Measurements from ENCODE around the gene SLC25A12.
"Not testable (repeated sequence)": the region's sequence is repeated elsewhere in the genome, so short reads cannot be mapped to it uniquely, and the experiment has no call there.

SLC25A12 gene, protein sequence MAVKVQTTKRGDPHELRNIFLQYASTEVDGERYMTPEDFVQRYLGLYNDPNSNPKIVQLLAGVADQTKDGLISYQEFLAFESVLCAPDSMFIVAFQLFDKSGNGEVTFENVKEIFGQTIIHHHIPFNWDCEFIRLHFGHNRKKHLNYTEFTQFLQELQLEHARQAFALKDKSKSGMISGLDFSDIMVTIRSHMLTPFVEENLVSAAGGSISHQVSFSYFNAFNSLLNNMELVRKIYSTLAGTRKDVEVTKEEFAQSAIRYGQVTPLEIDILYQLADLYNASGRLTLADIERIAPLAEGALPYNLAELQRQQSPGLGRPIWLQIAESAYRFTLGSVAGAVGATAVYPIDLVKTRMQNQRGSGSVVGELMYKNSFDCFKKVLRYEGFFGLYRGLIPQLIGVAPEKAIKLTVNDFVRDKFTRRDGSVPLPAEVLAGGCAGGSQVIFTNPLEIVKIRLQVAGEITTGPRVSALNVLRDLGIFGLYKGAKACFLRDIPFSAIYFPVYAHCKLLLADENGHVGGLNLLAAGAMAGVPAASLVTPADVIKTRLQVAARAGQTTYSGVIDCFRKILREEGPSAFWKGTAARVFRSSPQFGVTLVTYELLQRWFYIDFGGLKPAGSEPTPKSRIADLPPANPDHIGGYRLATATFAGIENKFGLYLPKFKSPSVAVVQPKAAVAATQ

DNA sequence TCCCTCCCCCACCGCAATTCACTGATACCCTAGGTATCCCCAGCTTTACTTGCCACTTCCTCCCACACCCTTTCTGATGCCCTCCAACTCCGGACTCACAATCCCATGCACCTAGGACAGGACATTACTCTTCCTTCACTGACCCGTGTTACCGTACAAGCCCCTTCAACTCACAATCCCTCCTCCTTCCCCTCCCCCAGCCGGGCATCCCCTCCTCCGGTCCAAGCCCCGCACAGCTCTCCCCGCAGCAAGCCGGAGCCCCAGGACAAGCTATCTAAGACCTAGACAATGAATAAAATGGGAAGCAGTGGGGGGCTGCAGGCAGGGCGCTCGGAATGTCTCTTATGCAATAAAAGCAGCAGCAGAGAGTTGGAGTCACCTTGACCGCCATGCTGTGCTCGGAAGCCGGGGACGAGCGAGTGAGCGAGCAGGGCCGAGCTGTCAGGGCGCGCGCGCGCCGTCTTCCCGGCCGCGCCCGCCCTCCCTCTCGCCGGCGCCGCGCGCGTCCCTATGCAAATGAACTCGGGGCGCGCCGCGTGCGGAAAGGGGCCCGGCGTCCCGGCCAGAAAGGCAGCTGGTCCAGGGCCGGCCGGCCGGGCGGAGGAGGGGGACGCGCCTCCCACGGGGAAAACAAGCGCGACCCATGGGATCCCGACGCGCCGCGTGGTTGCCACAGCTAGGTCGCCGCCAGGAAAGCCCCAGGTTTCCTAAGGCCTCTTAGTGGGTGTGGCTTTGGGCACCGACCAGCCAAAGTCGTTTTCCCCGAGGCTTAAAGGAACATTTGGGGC lies at the start of gene SLC25A12:
TSS of gene SLC25A12 (minus strand) at position 421 of the 788 bp plus-strand sequence. CDS start at position 391, 30 bp downstream.
- no peak for FAIRE-seq

DNA sequence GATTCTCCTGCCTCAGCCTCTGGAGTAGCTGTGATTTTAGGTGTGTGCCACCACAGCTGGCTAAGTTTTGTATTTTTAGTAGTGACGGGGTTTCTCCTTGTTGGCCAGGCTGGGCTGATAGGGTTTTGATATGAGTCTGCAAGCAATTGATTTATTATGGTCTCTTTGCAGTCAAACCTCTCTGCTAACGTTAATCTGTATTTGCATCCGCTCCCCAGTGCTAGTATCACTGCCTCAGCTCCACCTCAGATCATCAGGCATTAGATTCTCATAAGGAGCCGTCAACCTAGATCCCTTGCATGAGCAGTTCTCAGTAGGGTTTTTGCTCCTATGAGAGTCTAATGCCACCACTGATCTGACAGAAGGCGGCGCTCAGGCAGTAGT lies 47.3 kb upstream of the SLC25A12 start:
- FAIRE-seq, result no peak

DNA sequence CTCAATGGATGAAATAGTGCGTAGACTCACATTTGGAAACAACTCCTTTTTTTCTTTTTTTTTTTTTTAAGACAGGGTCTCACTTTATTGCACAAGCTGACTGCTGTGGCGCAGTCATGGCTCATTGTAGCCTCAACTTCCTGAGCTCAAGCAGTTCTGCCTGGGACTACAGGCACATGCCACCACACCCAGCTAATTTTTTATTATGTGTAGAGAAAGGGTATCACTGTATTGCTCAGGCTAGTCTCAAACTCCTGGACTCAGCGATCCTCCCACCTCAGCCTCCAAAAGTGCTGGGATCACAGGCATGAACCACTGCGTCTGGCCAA lies 45.7 kb upstream of the SLC25A12 start:
- FAIRE-seq, result no peak

DNA sequence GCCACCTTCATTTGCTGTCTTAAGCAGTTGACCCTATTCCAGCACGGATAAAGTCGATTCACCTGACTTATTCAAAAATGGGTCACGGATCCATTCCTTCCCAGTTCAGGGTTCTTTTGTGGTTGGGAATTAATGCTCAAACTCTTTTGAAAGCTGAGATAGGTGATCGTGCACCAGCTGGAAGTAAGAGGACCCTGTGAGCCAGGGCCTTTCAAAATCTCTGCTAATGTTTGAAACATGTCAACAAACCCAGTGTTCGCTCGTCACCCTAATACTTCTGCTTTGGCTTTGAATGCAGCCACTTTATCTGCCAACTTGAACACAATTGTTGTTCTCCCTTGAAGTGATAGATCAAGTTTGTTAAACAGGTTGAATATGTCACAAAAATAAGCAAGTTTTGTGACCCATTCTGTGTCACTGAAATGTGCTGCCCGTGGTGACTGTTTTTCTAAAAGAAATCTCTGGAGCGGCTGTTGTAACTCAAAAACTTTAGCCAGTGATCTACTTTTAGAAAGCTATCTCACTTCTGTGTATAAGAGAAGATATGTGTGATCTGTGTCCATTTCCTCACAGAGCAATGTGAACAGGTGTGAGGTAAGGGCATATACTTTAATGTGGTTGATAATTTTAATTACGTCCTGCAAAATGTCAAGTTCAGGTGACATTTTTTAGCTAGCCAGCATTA lies 45.2 kb upstream of the SLC25A12 start:
- no peak for FAIRE-seq

DNA sequence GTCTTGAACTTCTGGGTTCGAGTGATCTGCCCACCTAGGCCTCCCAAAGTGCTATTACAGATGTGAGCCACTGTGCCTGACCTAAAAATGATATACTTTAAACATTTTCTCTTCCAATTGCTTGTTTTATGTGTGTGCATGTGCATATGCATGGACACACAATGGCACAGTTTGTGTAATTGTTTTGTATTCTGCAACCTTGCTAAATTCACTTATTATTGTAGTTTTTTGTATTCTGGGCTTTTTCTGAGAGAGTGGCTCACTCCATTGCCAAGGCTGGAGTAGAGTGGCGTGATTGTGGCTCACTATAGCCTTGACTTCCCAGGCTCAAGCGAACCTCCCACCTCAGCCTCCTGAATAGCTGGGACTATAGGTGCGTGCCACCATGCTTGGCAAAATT lies 36.3 kb upstream of the SLC25A12 start:
- no peak for FAIRE-seq

DNA sequence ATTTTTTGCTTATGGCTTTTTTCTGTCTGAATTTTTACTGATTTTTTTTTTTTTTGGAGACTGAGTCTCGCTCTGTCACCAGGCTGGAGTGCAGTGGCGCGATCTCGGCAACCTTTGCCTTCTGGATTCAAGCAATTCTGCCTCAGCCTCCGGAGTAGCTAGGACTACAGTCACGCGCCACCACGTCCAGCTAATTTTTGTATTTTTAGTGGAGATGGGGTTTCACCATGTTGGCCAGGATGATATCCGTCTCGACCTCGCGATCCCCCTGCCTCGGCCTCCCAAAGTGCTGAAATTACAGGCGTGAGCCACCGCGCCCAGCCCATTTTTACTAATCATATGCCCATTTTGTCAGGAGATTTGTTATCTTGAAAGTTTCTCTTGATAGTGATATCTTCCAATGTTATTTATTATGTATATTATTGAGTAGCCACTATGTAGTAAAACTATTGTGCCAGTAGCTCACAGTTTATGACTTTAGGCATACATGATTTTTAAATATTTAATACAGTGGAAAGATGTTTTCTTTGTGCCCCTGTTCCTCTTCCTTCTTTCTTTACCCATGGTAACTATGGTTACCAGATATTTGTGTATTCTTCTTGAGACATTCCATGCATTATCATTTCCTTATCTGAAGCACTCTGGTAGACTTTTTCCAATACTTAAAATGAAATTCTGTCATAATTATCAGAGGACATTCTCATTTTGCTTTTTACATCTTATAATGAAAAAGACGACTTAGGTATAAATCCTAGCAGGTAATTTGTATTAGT lies 30.3 kb upstream of the SLC25A12 start:
- no peak for FAIRE-seq

DNA sequence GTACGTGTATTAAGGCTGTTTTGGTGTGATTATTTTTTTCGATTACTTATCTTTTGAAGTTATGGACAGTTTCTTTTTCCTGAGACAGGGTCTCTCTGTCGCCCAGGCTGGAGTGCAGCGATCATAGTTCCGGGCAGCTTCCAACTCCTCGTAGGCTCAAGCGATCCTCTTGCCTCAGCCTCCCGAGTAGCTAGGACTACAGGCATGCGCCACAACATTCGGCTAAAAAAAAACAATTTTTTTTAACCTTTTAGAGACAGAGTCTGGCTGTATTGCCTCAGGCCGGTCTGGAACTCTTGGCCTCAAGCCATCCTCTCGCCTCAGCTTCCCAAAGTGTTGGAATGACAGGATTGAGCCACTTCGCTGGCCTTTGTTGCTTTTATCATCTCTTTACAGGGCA lies 29.2 kb upstream of the SLC25A12 start:
- no peak for FAIRE-seq

DNA sequence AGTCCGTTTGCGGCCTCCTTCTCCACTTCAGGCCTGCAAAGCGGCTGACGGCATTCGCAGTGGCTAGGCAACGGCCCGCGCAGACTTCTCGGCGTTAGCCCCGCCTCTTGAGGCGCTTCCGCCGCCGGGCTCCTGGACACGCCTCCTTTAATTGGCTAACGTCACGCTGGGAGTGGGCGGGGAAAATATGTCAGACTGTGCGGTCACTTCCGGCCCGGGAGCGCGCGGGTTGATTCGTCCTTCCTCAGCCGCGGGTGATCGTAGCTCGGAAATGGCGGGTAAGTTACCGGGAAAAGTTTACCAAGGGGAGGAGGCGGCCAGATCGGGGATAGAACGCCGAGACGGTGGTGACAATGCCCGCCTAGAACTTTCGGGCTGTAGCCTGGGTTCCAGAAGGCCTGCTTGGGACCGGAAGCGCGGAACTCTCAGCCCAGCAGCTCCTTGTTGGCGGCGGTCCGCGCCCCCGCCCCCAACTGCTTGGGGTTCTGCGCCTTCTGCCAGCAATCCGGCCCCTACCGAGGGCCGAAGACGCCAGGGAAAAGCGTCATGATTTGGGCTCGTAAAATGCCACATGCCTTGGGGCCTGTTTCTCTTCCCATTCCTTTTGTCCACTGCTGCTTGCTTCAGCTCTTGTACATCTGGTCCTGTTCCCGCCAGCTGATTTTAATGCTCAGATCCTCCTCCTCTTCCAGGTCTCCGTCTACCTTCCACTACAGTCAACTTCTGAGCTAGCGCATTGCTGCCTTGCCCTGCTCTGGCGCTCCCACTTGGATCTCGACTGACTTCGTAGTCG lies 28.4 kb upstream of the SLC25A12 start, which contains the start of gene HAT1:
TSS of gene HAT1 (plus strand) at position 232 of the 793 bp plus-strand sequence. CDS start at position 272, 40 bp downstream.
- peak; percentile 92 for FAIRE-seq

DNA sequence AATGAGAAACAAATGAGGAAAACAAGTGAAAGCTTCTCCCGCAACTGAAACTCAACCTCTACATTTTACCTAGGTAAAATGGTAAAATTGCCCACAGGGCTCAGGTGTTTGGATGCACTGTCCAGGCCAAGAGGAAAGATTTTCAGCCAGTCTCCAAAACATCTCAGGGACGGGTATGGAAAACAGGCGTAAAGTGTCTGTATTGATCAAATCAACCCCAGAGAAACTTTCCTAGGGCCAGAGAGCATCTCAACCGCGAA lies 27.9 kb upstream of the SLC25A12 start:
- no peak for FAIRE-seq

DNA sequence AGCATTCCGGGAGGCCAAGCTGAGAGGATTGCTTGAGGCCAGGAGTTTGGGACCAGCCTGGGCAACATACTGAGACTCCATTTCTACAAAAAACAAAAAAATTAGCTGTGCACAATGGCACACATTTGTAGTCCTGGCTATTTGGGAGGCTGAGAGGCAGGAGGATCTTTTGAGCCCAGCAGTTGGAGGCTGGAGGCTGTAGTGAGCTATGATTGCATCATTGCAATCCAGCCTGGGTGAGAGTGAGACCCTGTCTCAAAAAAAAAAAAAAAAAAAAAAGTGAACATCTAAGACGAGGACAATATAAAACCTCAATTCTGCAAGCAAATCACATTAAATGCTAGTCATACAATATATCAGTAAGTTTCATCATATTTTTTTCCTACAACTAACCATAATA lies 25.4 kb upstream of the SLC25A12 start:
- FAIRE-seq, result no peak

DNA sequence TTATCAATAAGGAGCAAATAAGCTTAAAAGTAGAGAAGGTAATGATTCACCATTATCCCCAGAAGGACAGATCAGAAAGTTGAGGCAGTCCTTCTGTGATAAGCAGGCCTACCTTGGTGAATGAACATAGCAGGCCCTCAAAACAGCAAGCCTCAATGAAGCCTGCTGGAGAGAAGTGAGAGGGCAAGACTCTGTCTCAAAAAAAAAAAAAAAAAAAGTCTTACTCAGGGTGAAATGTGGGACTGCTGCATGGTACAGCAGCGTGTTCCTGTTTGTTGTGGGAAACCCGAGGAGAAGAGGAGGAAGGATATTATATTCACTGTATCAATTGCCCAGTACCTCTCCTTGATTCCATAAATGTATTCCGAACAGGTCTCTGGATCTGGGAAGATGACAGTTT lies 19.5 kb upstream of the SLC25A12 start:
- FAIRE-seq, result no peak

DNA sequence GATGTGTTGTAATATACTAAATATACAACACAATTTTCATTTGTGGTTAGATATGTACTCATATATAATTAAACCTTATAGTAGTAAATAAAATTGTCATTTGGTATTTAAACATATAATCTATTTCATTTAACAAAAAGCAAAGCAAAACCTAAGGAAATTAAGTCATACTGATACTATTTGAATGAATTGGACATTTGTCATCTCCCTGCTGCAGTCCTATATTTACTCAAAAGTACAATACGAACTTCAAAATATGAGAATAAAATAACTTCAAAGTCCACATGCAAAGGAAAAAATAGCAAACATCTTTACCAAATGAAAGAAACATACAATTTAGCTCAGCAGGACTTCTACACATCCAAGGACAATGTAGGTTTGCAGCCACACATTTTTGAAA lies 16.4 kb upstream of the SLC25A12 start:
- peak; percentile 36 for FAIRE-seq

DNA sequence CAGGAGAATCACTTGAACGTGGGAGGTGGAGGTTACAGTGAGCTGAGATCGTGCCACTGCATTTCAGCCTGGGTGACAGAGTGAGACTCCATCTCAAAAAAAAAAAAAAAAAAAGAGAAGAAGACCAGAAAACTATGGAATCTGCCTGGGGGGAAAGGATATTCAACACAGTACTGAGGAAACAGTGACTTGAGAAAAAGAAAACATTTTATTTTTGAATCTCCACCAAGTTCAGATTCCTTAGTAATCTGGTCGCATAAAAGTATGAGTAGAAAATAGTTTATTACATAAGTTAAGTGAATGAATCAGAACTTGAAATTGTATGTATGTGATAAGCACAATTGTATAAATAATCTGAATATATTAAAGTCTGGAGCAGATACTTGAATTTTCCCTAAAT lies 15.2 kb upstream of the SLC25A12 start:
- FAIRE-seq, result no peak

DNA sequence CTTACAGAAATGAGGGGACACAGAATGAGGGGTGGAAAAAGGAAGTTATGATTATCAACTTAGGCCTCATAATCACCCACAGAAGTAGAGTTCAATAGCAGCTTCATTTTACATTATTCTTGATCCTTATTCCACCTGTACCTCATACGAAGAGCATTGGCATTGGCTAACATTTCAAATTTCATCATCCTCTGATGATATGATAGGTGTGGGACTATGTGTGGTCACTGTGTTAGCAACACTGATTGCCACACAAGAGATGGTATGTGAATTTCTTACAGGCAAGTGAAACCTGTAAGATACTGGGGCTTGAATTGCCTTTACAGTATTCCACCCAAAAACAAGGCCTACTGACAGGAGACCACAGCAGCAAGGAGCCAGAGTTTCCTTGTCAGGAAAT lies 14.2 kb upstream of the SLC25A12 start:
- no peak for FAIRE-seq

DNA sequence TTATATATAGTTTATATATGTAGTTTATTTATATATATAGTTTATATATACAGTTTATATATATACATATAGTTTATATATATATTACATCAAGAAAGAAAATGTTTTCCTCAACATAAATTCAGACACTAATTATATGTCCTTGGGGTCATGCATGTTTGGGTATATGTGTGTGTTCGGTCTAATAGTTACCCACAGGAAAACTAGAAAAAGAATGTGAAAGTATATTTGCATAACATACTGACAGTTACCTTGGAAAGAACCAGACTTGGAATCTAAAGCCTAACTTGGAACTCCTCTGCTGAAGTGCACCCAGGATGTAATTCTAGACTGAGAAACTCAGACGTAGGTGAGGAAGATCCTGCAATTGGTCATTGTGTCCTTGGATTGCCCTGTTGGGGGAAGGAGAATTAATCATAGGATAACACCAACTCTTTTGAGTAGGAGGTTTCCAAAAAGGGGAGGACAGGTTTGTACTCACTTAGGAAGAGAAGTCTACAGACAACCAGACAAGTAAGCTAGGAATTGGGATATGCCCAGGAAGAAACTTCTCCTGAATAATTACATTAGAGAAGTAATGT lies 8.9 kb upstream of the SLC25A12 start:
- peak; percentile 91 for FAIRE-seq

DNA sequence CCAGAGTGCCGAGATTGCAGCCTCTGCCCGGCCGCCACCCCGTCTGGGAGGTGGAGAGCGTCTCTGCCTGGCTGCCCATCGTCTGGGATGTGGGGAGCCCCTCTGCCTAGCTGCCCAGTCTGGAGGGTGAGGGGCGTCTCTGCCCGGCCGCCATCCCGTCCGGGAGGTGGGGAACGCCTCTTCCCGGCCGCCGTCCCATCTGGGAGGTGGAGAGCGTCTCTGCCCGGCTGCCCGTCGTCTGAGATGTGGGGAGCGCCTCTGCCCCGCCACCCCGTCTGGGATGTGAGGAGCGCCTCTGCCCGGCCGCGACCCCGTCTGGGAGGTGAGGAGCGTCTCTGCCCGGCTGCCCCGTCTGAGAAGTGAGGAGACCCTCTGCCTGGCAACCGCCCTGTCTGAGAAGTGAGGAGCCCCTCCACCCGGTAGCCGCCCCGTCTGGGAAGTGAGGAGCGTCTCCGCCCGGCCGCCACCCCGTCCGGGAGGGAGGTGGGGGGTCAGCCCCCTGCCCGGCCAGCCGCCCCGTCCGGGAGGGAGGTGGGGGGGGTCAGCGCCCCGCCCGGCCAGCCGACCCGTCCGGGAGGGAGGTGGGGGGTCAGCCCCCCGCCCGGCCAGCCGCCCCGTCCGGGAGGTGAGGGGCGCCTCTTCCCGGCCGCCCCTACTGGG lies 5.7 kb upstream of the SLC25A12 start:
- FAIRE-seq, result not testable (repeated sequence)

DNA sequence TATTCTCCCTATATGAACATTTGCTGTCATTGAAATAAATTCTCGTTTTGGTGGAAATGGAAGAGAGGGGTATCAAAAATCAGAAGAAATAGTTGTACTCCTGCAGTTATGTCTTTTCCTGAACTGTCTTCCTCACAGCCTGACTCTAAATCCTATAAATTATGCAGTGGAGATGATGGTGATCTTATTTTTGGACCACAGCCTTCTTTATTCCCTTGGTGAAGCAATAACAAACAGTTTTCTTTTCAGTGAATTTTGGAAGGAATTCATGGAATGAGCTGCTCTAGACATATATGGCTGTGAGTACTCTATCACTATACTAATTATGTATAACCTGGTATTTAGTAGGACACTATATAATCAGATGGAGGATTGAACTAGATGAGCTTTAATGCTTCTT lies 1.7 kb upstream of the SLC25A12 start:
- FAIRE-seq, result no peak

DNA sequence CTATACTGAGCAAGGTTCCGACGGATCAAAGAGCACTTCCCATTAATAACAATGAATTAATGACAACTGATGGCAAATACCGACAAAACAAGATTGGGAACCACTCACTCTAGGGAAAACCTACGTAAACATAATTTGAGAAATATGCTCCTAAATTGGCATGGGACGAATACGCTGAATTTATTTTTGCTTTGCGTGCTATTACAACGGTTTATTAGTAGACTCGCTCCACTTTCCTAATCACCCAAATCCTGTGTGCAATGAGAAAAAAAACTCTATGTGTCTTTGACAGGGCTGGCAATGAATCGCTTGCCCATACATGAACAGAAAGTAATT lies 536 bp upstream of the SLC25A12 start:
- FAIRE-seq, result no peak

DNA sequence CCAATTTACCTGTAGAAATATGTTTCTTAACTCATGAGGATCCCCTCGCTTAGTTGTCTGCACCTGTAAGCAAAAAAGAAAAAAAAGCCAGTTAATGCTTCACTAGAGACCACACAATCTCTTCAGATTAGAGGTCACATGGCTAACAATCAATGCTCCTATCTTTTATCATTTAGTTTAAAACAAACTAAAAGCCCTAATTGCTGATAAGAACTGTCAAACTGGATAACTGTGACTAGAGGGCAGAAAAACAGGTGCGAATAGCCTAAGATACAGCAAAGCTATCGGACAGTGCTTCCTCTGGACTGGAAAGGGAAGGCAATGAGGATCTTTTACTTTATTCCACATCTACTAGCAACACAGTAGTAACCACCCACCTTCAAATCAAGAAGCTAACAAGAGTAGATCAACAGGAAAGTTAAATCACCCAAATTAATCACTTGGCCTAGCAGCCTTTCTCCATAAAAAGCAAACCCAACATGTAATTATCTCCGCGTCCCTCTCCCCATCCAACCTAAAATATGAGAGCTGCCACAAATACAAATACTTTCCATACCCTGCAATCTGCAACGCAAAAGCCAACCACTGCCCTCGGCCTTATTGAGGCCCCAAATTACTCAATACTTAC lies 734 bp downstream of the SLC25A12 start:
- FAIRE-seq, result no peak

DNA sequence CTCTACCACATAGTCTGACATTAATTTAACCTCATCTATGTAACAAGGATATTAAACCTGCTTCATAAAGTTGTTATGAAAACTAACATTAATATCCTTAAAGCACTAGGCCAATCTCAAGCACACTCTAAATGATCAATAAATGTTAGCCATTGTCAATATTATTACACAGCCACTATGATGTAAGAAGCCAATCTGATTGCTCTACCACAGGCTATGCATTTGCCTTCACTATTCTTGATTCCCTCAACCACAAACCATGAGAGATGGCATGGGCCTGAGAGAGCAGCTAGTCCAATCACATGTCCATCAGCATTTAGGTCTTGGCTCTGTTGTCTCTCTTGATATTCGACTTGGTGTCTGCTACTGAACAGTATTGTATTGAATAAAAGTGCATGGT lies 4.2 kb downstream of the SLC25A12 start:
- FAIRE-seq, result no peak

Data from TTC549 (cell line).